Stimulated activated CD4-positive, alpha-beta T cell treated with anti-CD3 and anti-CD28 coated beads, TNF-alpha, amount 100 ng/mL, for 4 hours (primary cell): ENCODE measurements around the gene SLC25A17.
"Not testable (repeated sequence)": the region's sequence is repeated elsewhere in the genome, so short reads cannot be mapped to it uniquely, and the experiment has no call there.

Experiments used
- DNase-seq, 3 experiments: peaks; one replicate each; pipeline ENCODE4 v3.0.0-alpha.2; 2020; ENCODE audit warnings: low read depth in 3 of 3

SLC25A17 gene

GRCh38 chr22:40819599-40820140 lies 524 bp upstream of the SLC25A17 start:
- no peak for DNase-seq

- DNase-seq = peak in 1 of 3 experiments; percentile 3
These were observed 877 bp downstream of the SLC25A17 start for GRCh38 chr22:40818192-40818746.

GRCh38 chr22:40817737-40818136 lies 1.4 kb downstream of the SLC25A17 start:
- DNase-seq = no peak

GRCh38 chr22:40813912-40814315 lies 5.2 kb downstream of the SLC25A17 start:
- no peak for DNase-seq

- DNase-seq = no peak
These were observed 10.9 kb downstream of the SLC25A17 start for GRCh38 chr22:40808018-40808841.

GRCh38 chr22:40806711-40807110 lies 12.4 kb downstream of the SLC25A17 start:
- no peak for DNase-seq

- DNase-seq = no peak
These were observed 13.4 kb downstream of the SLC25A17 start for GRCh38 chr22:40805699-40806203.

GRCh38 chr22:40805239-40805638 lies 13.9 kb downstream of the SLC25A17 start:
- no peak for DNase-seq

- DNase-seq = no peak
These were observed 15.8 kb downstream of the SLC25A17 start for GRCh38 chr22:40803321-40803720.

GRCh38 chr22:40799008-40799407 lies 20.1 kb downstream of the SLC25A17 start:
- no peak for DNase-seq

- no peak for DNase-seq
These were observed 21.7 kb downstream of the SLC25A17 start for GRCh38 chr22:40797427-40797826.

GRCh38 chr22:40792451-40792850 lies 26.7 kb downstream of the SLC25A17 start:
- DNase-seq = no peak

GRCh38 chr22:40791241-40791640 lies 27.9 kb downstream of the SLC25A17 start:
- DNase-seq = no peak

GRCh38 chr22:40789131-40789530 lies 30.0 kb downstream of the SLC25A17 start:
- no peak for DNase-seq

- no peak for DNase-seq
These were observed 36.6 kb downstream of the SLC25A17 start for GRCh38 chr22:40782521-40782920.

- DNase-seq = not testable (repeated sequence)
These were observed 37.4 kb downstream of the SLC25A17 start for GRCh38 chr22:40781749-40782148.

GRCh38 chr22:40769761-40770160 lies 49.4 kb downstream of the SLC25A17 start:
- DNase-seq = no peak

- DNase-seq = no peak
These were observed 50.9 kb downstream of the SLC25A17 start for GRCh38 chr22:40768206-40768605.

GRCh38 chr22:40766956-40767355 lies 52.2 kb downstream of the SLC25A17 start:
- no peak for DNase-seq

- no peak for DNase-seq
These were observed 54.2 kb downstream of the SLC25A17 start for GRCh38 chr22:40764763-40765441.

- DNase-seq = no peak
These were observed 59.8 kb downstream of the SLC25A17 start for GRCh38 chr22:40759294-40759840.

GRCh38 chr22:40758851-40759250 lies 60.3 kb downstream of the SLC25A17 start:
- DNase-seq = not testable (repeated sequence)
